GM12892 (cell line): ENCODE data around the gene SUN1.

Source experiments
- POLR2A ChIP-seq: IDR thresholded peaks from 2 replicates; pipeline ENCODE4 v1.6.1; 2011; ENCODE audit warnings: low read depth, low read length, control low read depth
- POLR2AphosphoS5 ChIP-seq: IDR thresholded peaks from 2 replicates; pipeline ENCODE4 v1.6.1; 2011; ENCODE audit warnings: low read depth, low read length, control low read depth
- TAF1 ChIP-seq: IDR thresholded peaks from 2 replicates; pipeline ENCODE4 v1.6.1; 2011; ENCODE audit warnings: low read depth, mild to moderate bottlenecking, control low read depth, low read length, borderline replicate concordance

- no peak for TF ChIP-seq POLR2A
- no peak for TF ChIP-seq POLR2AphosphoS5
- TF ChIP-seq TAF1, result no peak
Measured at GRCh38 chr7:843230-843629, 11.0 kb downstream of the SUN1 start.
